Right lobe of liver (tissue), 6 donors: ENCODE measurements around the gene SEMA4D. TPM values are rescaled to one million over a fixed set of nuclear protein-coding genes. Genes with fewer than 3 reads are reported as not detected.

Experiments
- ATAC-seq, 4 donors: fragments of 200-7000 bp; cut with Tn5 transposase; one replicate each; pipeline ENCODE4 v1.9.1; 2020; ENCODE audit warnings: mild to moderate bottlenecking in 4 of 4, moderate library complexity in 4 of 4
- DNase-seq, 3 donors: peaks; one replicate each; pipeline ENCODE4 v3.0.0-alpha.2; 2020
- H3K27ac ChIP-seq, 3 donors: fragments of 200-600 bp; one replicate each; pipeline ENCODE4 v1.8.0; 2022
- H3K27me3 ChIP-seq, 2 donors: fragments of 200-600 bp; one replicate each; pipeline ENCODE4 v1.8.0; 2022
- H3K36me3 ChIP-seq, 4 donors: fragments of 200-600 bp; sonication (generic) in 1 of 4; one replicate each; pipeline versions ENCODE4 v1.5.1 to v1.8.0; 2017 to 2022; ENCODE audit warnings: control low read depth in 1 of 4
- H3K4me1 ChIP-seq, 4 donors: fragments of 200-600 bp; sonication (generic) in 1 of 4; one replicate each; pipeline versions ENCODE4 v1.5.1 to v1.8.0; 2017 to 2022; ENCODE audit warnings: control low read depth in 1 of 4
- H3K4me3 ChIP-seq, 3 donors: fragments of 200-600 bp; one replicate each; pipeline ENCODE4 v1.8.0; 2022
- H3K9me3 ChIP-seq, 4 donors: fragments of 200-600 bp; sonication (generic) in 1 of 4; one replicate each; pipeline versions ENCODE4 v1.5.1 to v1.8.0; 2017 to 2022; ENCODE audit warnings: control low read depth in 1 of 4
- CTCF ChIP-seq, 4 donors: fragments of 200-600 bp in 3 of 4; fragments of 450-650 bp in 1 of 4; IDR thresholded peaks; one replicate each; pipeline versions ENCODE4 v1.5.1 to v1.8.0; 2016 to 2022; ENCODE audit warnings: antibody characterized with exemption in 4 of 4, mild to moderate bottlenecking in 2 of 4
- POLR2A ChIP-seq: fragments of 450-650 bp; IDR thresholded peaks from one replicate; pipeline ENCODE4 v1.6.1; 2017; ENCODE audit warnings: antibody characterized with exemption, mild to moderate bottlenecking
- WGBS: methylation state at CpG from one replicate; pipeline ENCODE4 v1.1.6; 2018; ENCODE audit warnings: low coverage, low lambda C conversion rate; ENCODE audit not compliant: insufficient coverage; ENCODE audit errors: missing lambda C conversion rate; 5-methylcytosine and 5-hydroxymethylcytosine counted together
- intact Hi-C, 2 donors: fragments of 100-400 bp; cut with DNase I; formaldehyde crosslinking; loops; one replicate each; pipeline versions ENCODE4 v1.11.2 to v1.14.1; 2022
- total RNA-seq, 6 experiments: library from RNA; depleted of rRNA in 2 of 6; stranded (reverse); fragments of >200 nt in 2 of 6; fragmentation: NEBNext Ultra II Directional in 3 of 6; extraction: Animal tissue kit (Norgen Biotek cat#: 25700) in 3 of 6; gene quantifications; one replicate each; pipeline versions ENCODE4 v1.1.0 to v1.2.4, GENCODE V29; 2016 to 2023
- donor health status: DM: no; HTN: yes; CAD: no.
- donor health status: DM: no; HTN: no; CAD: no.
- donor health status: DM: no; HTN: no; CAD: no.
- donor health status: DM: no; HTN: yes; CAD: no.
- donor health status: DM: no; HTN: yes; CAD: no.

The SEMA4D gene
- total RNA-seq, 6 experiments from 2014 or later = 2.0 to 7.5 (median 3.5) TPM

- Histone ChIP-seq H3K9me3 (no peaks in the 10 kb centered on the region), H3K27ac (no peak overlapping the region), H3K4me3 (no peak overlapping the region), H3K36me3 (no peaks in the 10 kb centered on the region), H3K4me1 (no peaks in the 10 kb centered on the region), H3K27me3 (no peaks in the 10 kb centered on the region)
- TF ChIP-seq POLR2A (no peak), CTCF (IDR thresholded peaks at IDR 0.05) (no peak)
- intact Hi-C loops = no loop called here
- 83% methylated on average over 4 of the region's 5 CpGs for WGBS
- no peak for DNase-seq
- no peak for ATAC-seq
Measured at GRCh38 chr9:89488131-89488530, 9.8 kb downstream of the SEMA4D start.

- H3K9me3 ChIP-seq = no peaks in the 10 kb centered on the region
- DNase-seq (no peak), ATAC-seq (no peak)
- H3K27ac ChIP-seq = no peak overlapping the region
- TF ChIP-seq CTCF (IDR thresholded peaks at IDR 0.05) (no peak), POLR2A (no peak)
- no peak overlapping the region for H3K4me3 ChIP-seq
- H3K36me3 ChIP-seq = no peaks in the 10 kb centered on the region
- intact Hi-C loops = no loop called here
- H3K4me1 ChIP-seq = no peaks in the 10 kb centered on the region
- H3K27me3 ChIP-seq = no peaks in the 10 kb centered on the region
Measured at GRCh38 chr9:89486681-89487080, 11.2 kb downstream of the SEMA4D start.

- Histone ChIP-seq H3K36me3 (no peaks in the 10 kb centered on the region), H3K4me3 (no peak overlapping the region), H3K4me1 (no peaks in the 10 kb centered on the region), H3K9me3 (no peaks in the 10 kb centered on the region), H3K27ac (no peak overlapping the region), H3K27me3 (no peaks in the 10 kb centered on the region)
- TF ChIP-seq CTCF (IDR thresholded peaks at IDR 0.05) (no peak), POLR2A (no peak)
- DNase-seq (no peak), ATAC-seq (no peak)
- intact Hi-C loops = no loop called here
- 79% methylated on average over 6 of the region's 6 CpGs for WGBS
Measured at GRCh38 chr9:89484475-89485404, 13.2 kb downstream of the SEMA4D start.

- ATAC-seq = peak; percentile 23 to 61 (median 54)
- H3K4me3 ChIP-seq = no peak overlapping the region
- H3K4me1 ChIP-seq = no peaks in the 10 kb centered on the region
- no peaks in the 10 kb centered on the region for H3K36me3 ChIP-seq
- H3K27me3 ChIP-seq = no peaks in the 10 kb centered on the region
- H3K9me3 ChIP-seq = no peaks in the 10 kb centered on the region
- 62% methylated on average over 7 of the region's 18 CpGs for WGBS
- no peak for DNase-seq
- no peak for TF ChIP-seq CTCF (IDR thresholded peaks at IDR 0.05)
- TF ChIP-seq POLR2A = no peak
- no peak overlapping the region for H3K27ac ChIP-seq
- intact Hi-C loops = no loop called here
Measured at GRCh38 chr9:89483592-89484474, 14.1 kb downstream of the SEMA4D start.
